Mesothelial cell of epicardium (in vitro differentiated cells): ENCODE measurements around the gene GRIP2. TPM values are rescaled to one million over a fixed set of nuclear protein-coding genes. Genes with fewer than 3 reads are reported as not detected.

ENCODE experiments used
- DNase-seq, 2 experiments: peaks; one replicate each; pipeline ENCODE4 v3.0.0; 2021; ENCODE audit warnings: low spot score in 2 of 2; ENCODE audit not compliant: unreplicated experiment in 2 of 2
- H3K27ac Mint-ChIP-seq: 2 replicates; pipeline ENCODE4 v1.8.0; 2021; ENCODE audit warnings: mixed read lengths
- H3K27me3 Mint-ChIP-seq: 2 replicates; pipeline ENCODE4 v1.8.0; 2021; ENCODE audit warnings: low read depth, mixed read lengths
- H3K36me3 Mint-ChIP-seq: 2 replicates; pipeline ENCODE4 v1.8.0; 2021; ENCODE audit warnings: mixed read lengths
- H3K4me1 Mint-ChIP-seq: 2 replicates; pipeline ENCODE4 v1.8.0; 2021; ENCODE audit warnings: mixed read lengths
- H3K4me3 Mint-ChIP-seq: 2 replicates; pipeline ENCODE4 v1.8.0; 2021; ENCODE audit warnings: mild to moderate bottlenecking, moderate library complexity, mixed read lengths
- H3K9me3 Mint-ChIP-seq: 2 replicates; pipeline ENCODE4 v1.8.0; 2021; ENCODE audit warnings: mixed read lengths
- CTCF ChIP-seq: fragments of 200-600 bp; sonication (generic); IDR thresholded peaks from one replicate; pipeline ENCODE4 v1.5.0; 2021; ENCODE audit warnings: antibody characterized with exemption; ENCODE audit not compliant: unreplicated experiment
- total RNA-seq: library from RNA; stranded (reverse); gene quantifications from 3 replicates; pipeline ENCODE4 v1.2.1, GENCODE V29; 2021

The GRIP2 gene
- total RNA-seq, 1 donor from 2014 or later, result 1.1 TPM

DNA sequence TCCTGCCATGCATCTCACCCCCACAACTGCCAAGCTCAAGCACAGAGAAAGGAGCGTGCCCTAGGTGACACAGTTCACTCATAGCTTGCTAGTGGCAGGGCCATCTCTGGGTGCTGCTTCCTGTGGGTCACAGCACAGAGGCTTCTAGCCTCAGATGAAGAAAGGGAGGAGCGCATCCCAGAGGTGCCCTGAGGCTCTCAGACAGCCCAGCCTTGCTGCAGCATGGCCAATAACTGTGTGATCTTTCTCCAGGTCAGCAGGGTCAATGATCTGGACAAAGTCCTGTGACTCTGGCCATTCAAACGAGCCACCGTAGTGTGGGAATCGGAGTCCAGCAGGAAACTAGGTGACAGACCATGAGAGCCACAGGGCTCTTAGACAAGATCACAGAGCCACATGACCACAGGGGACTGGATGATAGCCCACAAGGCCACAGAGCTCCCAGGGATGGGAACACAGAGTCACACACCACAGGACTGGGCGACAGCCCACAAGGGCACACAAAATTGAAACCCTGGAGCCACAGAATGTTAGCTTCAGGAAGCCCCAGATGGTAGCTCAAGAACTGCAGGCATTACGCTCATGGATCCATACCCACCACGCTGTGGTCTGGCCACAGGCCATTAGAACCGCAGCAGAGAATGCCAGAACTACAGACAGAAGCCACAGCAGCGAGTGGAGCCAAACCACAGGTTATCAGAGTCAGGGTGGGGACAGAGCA, 25.9 kb upstream of the GRIP2 start:
- H3K4me1 Mint-ChIP-seq, result peaks cover 11% of the 10 kb centered on the region
- no peak overlapping the region for H3K4me3 Mint-ChIP-seq
- no peak for DNase-seq
- H3K27me3 Mint-ChIP-seq, result peaks cover 18% of the 10 kb centered on the region
- no peaks in the 10 kb centered on the region for H3K9me3 Mint-ChIP-seq
- no peak for TF ChIP-seq CTCF
- H3K36me3 Mint-ChIP-seq, result no peaks in the 10 kb centered on the region
- H3K27ac Mint-ChIP-seq, result no peak overlapping the region

DNA sequence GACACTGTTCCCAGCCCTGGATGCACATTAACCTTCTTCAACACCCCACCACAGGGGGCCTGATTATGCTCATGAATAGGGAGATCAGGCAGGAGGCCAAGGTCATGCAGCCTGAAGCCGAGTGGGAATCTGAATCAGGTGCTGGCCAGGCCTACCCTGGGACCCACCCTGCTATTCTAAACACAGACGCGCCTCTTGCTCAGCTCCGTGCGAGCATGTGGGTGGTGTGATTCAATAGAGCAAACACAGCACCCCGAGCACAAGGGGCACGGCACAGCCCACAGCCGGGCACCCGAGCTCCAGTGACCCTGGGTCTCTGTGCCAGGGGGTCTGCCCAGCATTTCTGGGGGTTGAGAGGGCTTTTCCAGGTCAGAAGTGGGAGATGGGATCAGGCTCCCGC, 24.6 kb upstream of the GRIP2 start:
- no peaks in the 10 kb centered on the region for H3K36me3 Mint-ChIP-seq

DNA sequence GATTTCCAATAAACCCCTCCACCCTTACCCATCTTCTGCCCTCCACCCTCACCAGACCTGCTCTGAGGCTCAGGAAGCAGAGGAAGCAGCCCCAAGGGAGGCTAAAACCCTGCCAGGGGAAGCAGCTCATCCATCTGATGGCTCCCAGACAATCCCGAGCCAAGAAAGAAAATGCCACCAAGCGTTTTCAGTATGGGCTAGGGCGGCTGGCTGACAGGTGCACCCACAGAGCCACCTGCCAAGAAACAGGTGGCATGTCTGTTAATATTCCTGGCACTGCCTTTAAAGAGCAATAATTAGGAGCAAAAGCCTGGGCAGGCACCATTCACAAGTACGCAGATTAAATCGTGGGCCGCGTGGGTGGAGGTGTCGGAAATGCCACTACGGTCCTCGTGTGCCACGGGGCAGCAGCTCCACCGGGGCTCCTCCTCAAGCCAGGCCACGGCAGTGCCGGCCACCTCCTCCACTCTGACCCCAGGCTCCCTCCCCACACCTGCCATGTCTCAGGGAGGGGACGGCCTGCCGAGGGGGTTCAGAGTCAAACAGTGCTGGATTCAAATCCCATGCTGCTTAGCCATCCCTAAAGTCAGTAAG, 23.9 kb upstream of the GRIP2 start:
- H3K9me3 Mint-ChIP-seq, result no peaks in the 10 kb centered on the region
- no peak for DNase-seq
- H3K36me3 Mint-ChIP-seq, result no peaks in the 10 kb centered on the region
- TF ChIP-seq CTCF, result no peak
- H3K4me3 Mint-ChIP-seq, result no peak overlapping the region
- H3K27ac Mint-ChIP-seq, result no peak overlapping the region
- peaks cover 11% of the 10 kb centered on the region for H3K4me1 Mint-ChIP-seq
- H3K27me3 Mint-ChIP-seq, result peaks cover 17% of the 10 kb centered on the region

More for the DNA sequence above, 24.6 kb upstream of the GRIP2 start:
- peaks cover 11% of the 10 kb centered on the region for H3K4me1 Mint-ChIP-seq
- no peak overlapping the region for H3K4me3 Mint-ChIP-seq
- no peaks in the 10 kb centered on the region for H3K9me3 Mint-ChIP-seq
- no peak overlapping the region for H3K27ac Mint-ChIP-seq
- H3K27me3 Mint-ChIP-seq, result peaks cover 17% of the 10 kb centered on the region
- TF ChIP-seq CTCF, result no peak
- no peak for DNase-seq

- no peak for DNase-seq
- Mint-ChIP-seq H3K9me3 (no peaks in the 10 kb centered on the region), H3K4me1 (peaks cover 11% of the 10 kb centered on the region), H3K27me3 (peaks cover 17% of the 10 kb centered on the region), H3K36me3 (no peaks in the 10 kb centered on the region), H3K4me3 (no peak overlapping the region), H3K27ac (peak overlapping the region; percentile 74)
- TF ChIP-seq CTCF, result no peak
Observed at GRCh38 chr3:14562121-14562890, 22.2 kb upstream of the GRIP2 start.

DNA sequence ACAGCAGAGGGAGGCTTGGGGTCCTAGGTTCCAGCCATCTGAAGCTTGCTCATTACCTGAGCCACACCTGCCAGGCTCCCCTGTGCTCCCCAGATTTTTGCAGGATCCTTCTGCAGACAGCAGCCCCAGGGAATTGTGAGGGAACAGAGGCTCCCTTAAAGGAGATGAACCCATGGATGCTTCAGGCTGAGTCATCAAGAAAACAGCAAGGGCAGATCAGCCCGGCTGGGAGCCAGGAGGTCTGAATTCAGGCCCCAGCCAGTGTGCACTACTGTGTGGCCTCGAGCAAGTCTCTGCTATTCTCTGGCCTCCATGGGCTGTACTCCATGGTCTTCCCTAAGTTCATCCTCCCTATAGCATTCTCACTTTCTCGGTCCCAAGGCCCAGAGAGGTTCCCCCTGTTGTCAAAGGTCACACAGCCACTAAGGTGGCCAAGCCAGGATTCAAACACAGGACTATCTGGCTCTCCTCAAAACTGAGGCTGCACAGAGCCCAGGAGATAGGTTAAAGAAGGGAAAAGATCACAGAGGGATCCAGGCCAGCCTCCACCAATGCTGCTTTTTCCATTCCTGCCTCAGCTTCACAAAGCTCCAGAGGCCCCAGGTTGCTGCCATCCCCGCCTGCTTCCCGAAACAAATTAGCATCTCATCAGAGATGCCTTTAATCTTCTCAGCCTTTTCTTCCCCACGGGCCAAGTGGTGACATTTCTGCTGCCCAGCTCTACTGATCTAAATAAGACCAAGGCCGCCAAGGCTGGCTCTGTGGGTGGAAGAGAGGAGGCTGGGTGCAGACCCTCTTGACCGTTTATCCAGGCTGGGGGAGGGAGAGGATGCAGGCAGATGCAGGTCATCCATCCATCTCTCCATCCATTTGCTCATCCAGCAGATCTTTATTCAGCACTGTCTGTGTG, 21.2 kb upstream of the GRIP2 start:
- Mint-ChIP-seq H3K36me3 (no peaks in the 10 kb centered on the region), H3K9me3 (no peaks in the 10 kb centered on the region), H3K27ac (no peak overlapping the region), H3K4me3 (no peak overlapping the region), H3K27me3 (peaks cover 13% of the 10 kb centered on the region), H3K4me1 (peaks cover 13% of the 10 kb centered on the region)
- TF ChIP-seq CTCF, result no peak
- DNase-seq, result no peak
